GM12891 (cell line): ENCODE results near the gene SLC46A1. TPM values are rescaled to one million over a fixed set of nuclear protein-coding genes. Genes with fewer than 3 reads are reported as not detected.
A peak's percentile ranks its signal among the peaks of the same experiment; 100 is the strongest.
"Not testable (repeated sequence)": the region's sequence is repeated elsewhere in the genome, so short reads cannot be mapped to it uniquely, and the experiment has no call there.

ENCODE experiments used
- DNase-seq: peaks from one replicate; pipeline ENCODE4 v3.0.0; 2011; ENCODE audit warnings: low spot score; ENCODE audit not compliant: insufficient read length
- FAIRE-seq: peaks from 2 replicates; lab custom pipeline; 2011; peaks lifted over from hg19 to GRCh38; lab: Jason Lieb, UNC
- PAX5 ChIP-seq: IDR thresholded peaks from 2 replicates; pipeline ENCODE4 v1.6.1; 2011; ENCODE audit warnings: low read length, moderate library complexity, mild to moderate bottlenecking; ENCODE audit not compliant: insufficient read depth, severe bottlenecking
- POLR2A ChIP-seq: IDR thresholded peaks from 2 replicates; pipeline ENCODE4 v1.6.1; 2011; ENCODE audit warnings: low read depth, low read length, control low read depth
- POLR2AphosphoS5 ChIP-seq: IDR thresholded peaks from 2 replicates; pipeline ENCODE4 v1.6.1; 2011; ENCODE audit warnings: low read depth, low read length, control low read depth
- POU2F2 ChIP-seq: IDR thresholded peaks from 2 replicates; pipeline ENCODE4 v1.6.1; 2011; ENCODE audit warnings: low read depth, mild to moderate bottlenecking, control low read depth, low read length, moderate library complexity
- SPI1 ChIP-seq: IDR thresholded peaks from 2 replicates; pipeline ENCODE4 v1.6.1; 2011; ENCODE audit warnings: low read depth, low read length, control low read depth
- TAF1 ChIP-seq: IDR thresholded peaks from 2 replicates; pipeline ENCODE4 v1.6.1; 2011; ENCODE audit warnings: low read depth, low read length, control low read depth
- polyA plus RNA-seq: library from polyadenylated mRNA; unstranded; fragments of >200 nt; gene quantifications from one replicate; pipeline ENCODE4 v1.2.1, GENCODE V29; 2012; ENCODE audit warnings: low read depth, missing spikeins, inconsistent platforms; ENCODE audit not compliant: missing spikeins

Gene SLC46A1
- polyA plus RNA-seq, result 2.9 TPM

GRCh38 chr17:28405632-28406472 is at the start of gene SLC46A1:
Gene SLC46A1 (minus strand): TSS chr17:28406212. CDS start chr17:28406114, 98 bp downstream.
- TF ChIP-seq POLR2A (no peak), POU2F2 (no peak), PAX5 (peak; percentile 90), TAF1 (no peak)
- peak; percentile 80 for DNase-seq
- FAIRE-seq, result peak; percentile 92

GRCh38 chr17:28449859-28450258 is 43.8 kb upstream of the SLC46A1 start:
- TF ChIP-seq POLR2AphosphoS5 (no peak), POLR2A (no peak), POU2F2 (no peak), PAX5 (no peak), SPI1 (no peak), TAF1 (no peak)
- no peak for FAIRE-seq

GRCh38 chr17:28447396-28447760 is 41.4 kb upstream of the SLC46A1 start:
- DNase-seq (no peak), FAIRE-seq (no peak)
- no peak for TF ChIP-seq SPI1
- no peak for TF ChIP-seq POLR2A
- TF ChIP-seq POU2F2, result no peak

More at GRCh38 chr17:28449859-28450258, 43.8 kb upstream of the SLC46A1 start:
- no peak for DNase-seq

GRCh38 chr17:28446716-28447395 is 40.8 kb upstream of the SLC46A1 start:
- DNase-seq (no peak), FAIRE-seq (no peak)
- TF ChIP-seq POLR2AphosphoS5 (no peak), PAX5 (no peak), TAF1 (no peak)

- TF ChIP-seq POLR2A (no peak), PAX5 (no peak), POLR2AphosphoS5 (no peak), SPI1 (no peak), TAF1 (no peak), POU2F2 (no peak)
- no peak for FAIRE-seq
Measured at GRCh38 chr17:28443901-28444638, 38.1 kb upstream of the SLC46A1 start.

GRCh38 chr17:28434326-28434725 is 28.3 kb upstream of the SLC46A1 start:
- DNase-seq, FAIRE-seq: not testable (repeated sequence)

More at GRCh38 chr17:28443901-28444638, 38.1 kb upstream of the SLC46A1 start:
- DNase-seq, result no peak

- no peak for TF ChIP-seq POU2F2
- no peak for TF ChIP-seq TAF1
- TF ChIP-seq POLR2A, result no peak
- TF ChIP-seq PAX5, result no peak
- TF ChIP-seq POLR2AphosphoS5, result no peak
- TF ChIP-seq SPI1, result no peak
- FAIRE-seq (no peak), DNase-seq (no peak)
Measured at GRCh38 chr17:28433721-28434120, 27.7 kb upstream of the SLC46A1 start.

- FAIRE-seq, result not testable (repeated sequence)
Measured at GRCh38 chr17:28427982-28428381, 22.0 kb upstream of the SLC46A1 start.

GRCh38 chr17:28427371-28427770 is 21.4 kb upstream of the SLC46A1 start:
- no peak for DNase-seq

More at GRCh38 chr17:28427982-28428381, 22.0 kb upstream of the SLC46A1 start:
- DNase-seq, result not testable (repeated sequence)

GRCh38 chr17:28426081-28426519 is 20.1 kb upstream of the SLC46A1 start:
- FAIRE-seq (no peak), DNase-seq (no peak)
- TF ChIP-seq POLR2AphosphoS5 (no peak), PAX5 (no peak), POLR2A (no peak), SPI1 (no peak), POU2F2 (no peak), TAF1 (no peak)

More at GRCh38 chr17:28427371-28427770, 21.4 kb upstream of the SLC46A1 start:
- FAIRE-seq, result no peak
- no peak for TF ChIP-seq POLR2A
- no peak for TF ChIP-seq SPI1
- no peak for TF ChIP-seq TAF1
- TF ChIP-seq POU2F2, result no peak
- TF ChIP-seq PAX5, result no peak
- TF ChIP-seq POLR2AphosphoS5, result no peak
